ENCODE data around the gene GABRG2.

DNA sequence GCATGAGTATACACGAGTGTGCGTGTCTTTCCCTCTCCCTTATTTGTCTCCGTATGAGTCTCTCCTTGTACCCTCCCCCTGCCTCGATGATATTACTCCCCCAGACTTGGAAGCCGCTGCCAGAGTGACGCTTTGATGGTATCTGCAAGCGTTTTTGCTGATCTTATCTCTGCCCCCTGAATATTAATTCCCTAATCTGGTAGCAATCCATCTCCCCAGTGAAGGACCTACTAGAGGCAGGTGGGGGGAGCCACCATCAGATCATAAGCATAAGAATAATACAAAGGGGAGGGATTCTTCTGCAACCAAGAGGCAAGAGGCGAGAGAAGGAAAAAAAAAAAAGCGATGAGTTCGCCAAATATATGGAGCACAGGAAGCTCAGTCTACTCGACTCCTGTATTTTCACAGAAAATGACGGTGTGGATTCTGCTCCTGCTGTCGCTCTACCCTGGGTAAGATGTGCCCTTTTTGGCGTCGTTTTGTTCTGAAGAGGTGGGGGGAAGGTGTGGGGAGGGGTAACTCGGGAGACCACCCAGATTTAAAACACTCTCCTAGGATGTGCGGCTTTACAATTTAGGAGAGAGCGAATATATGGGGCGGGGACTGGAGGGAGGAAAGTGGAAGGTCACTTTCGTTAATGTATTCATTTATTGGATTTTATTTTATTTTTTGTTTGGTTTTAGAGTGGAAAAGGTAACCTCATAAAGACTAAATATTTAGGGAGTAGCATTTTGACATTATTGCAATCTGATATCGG is at the start of gene GABRG2:
- TF ChIP-seq POLR2A (IDR thresholded peaks at IDR 0.05) (no peak), POLR2AphosphoS5 (IDR thresholded peaks at IDR 0.05) (no peak)
- TF ChIP-seq, protein P1, sequence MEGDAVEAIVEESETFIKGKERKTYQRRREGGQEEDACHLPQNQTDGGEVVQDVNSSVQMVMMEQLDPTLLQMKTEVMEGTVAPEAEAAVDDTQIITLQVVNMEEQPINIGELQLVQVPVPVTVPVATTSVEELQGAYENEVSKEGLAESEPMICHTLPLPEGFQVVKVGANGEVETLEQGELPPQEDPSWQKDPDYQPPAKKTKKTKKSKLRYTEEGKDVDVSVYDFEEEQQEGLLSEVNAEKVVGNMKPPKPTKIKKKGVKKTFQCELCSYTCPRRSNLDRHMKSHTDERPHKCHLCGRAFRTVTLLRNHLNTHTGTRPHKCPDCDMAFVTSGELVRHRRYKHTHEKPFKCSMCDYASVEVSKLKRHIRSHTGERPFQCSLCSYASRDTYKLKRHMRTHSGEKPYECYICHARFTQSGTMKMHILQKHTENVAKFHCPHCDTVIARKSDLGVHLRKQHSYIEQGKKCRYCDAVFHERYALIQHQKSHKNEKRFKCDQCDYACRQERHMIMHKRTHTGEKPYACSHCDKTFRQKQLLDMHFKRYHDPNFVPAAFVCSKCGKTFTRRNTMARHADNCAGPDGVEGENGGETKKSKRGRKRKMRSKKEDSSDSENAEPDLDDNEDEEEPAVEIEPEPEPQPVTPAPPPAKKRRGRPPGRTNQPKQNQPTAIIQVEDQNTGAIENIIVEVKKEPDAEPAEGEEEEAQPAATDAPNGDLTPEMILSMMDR (IDR thresholded peaks at IDR 0.05) = no peak

Data from breast epithelium (tissue), 3 donors.